Smooth muscle cell (in vitro differentiated cells): ENCODE data around the gene ARHGEF19. TPM values are rescaled to one million over a fixed set of nuclear protein-coding genes. Genes with fewer than 3 reads are reported as not detected.

Experiments used
- DNase-seq: peaks from one replicate; lab custom pipeline; 2025; ENCODE audit not compliant: unreplicated experiment; lab: John Stamatoyannopoulos, UW
- H2AFZ ChIP-seq: fragments of 200-600 bp; sonication (generic); 2 replicates; pipeline ENCODE4 v1.6.0; 2016; ENCODE audit warnings: antibody characterized with exemption, low read depth, mild to moderate bottlenecking
- H3F3A ChIP-seq: fragments of 200-600 bp; sonication (generic); 2 replicates; pipeline ENCODE4 v1.6.0; 2017; ENCODE audit warnings: antibody characterized with exemption, low read depth
- H3K27ac ChIP-seq: fragments of 200-600 bp; sonication (generic); 2 replicates; pipeline ENCODE4 v1.5.1; 2016; ENCODE audit warnings: low read depth, mild to moderate bottlenecking
- H3K27me3 ChIP-seq: fragments of 200-600 bp; sonication (generic); 2 replicates; pipeline ENCODE4 v1.6.1; 2016; ENCODE audit warnings: low read depth, mild to moderate bottlenecking
- H3K36me3 ChIP-seq: fragments of 200-600 bp; sonication (generic); 2 replicates; pipeline ENCODE4 v1.5.1; 2016; ENCODE audit warnings: low read depth
- H3K4me1 ChIP-seq: fragments of 200-600 bp; sonication (generic); 2 replicates; pipeline ENCODE4 v1.5.1; 2016; ENCODE audit warnings: low read depth
- H3K4me2 ChIP-seq: fragments of 200-600 bp; sonication (generic); 2 replicates; pipeline ENCODE4 v1.6.0; 2016; ENCODE audit warnings: mild to moderate bottlenecking
- H3K4me3 ChIP-seq: fragments of 200-600 bp; sonication (generic); 2 replicates; pipeline ENCODE4 v1.5.1; 2016; ENCODE audit warnings: mild to moderate bottlenecking
- H3K79me2 ChIP-seq: fragments of 200-600 bp; sonication (generic); 2 replicates; pipeline ENCODE4 v1.6.0; 2016; ENCODE audit warnings: low read depth, mild to moderate bottlenecking
- H3K9ac ChIP-seq: fragments of 200-600 bp; sonication (generic); 2 replicates; pipeline ENCODE4 v1.6.0; 2016; ENCODE audit warnings: low read depth
- H3K9me3 ChIP-seq: fragments of 200-600 bp; sonication (generic); replicated peaks from 2 replicates; pipeline ENCODE4 v1.5.1; 2016; ENCODE audit warnings: low read depth
- H4K20me1 ChIP-seq: fragments of 200-600 bp; sonication (generic); 2 replicates; pipeline ENCODE4 v1.6.0; 2016; ENCODE audit warnings: low read depth
- WGBS: methylation state at CpG from one replicate; pipeline ENCODE4 v1.1.7; 2016; ENCODE audit warnings: low lambda C conversion rate; 5-methylcytosine and 5-hydroxymethylcytosine counted together
- polyA plus RNA-seq: library from polyadenylated mRNA; unstranded; fragments of >200 nt; fragmentation: Nextera tagmentation; extraction: Ambion mirVana; gene quantifications from 2 replicates; pipeline ENCODE4 v1.2.1, GENCODE V29; 2016
- total RNA-seq: library from RNA; depleted of rRNA; stranded (reverse); fragments of >200 nt; gene quantifications from 2 replicates; pipeline ENCODE4 v1.2.3, GENCODE V29; 2014
- TF ChIP-seq, protein P1 (sequence below): fragments of 200-600 bp; sonication (generic); IDR thresholded peaks from 2 replicates; pipeline ENCODE4 v1.5.1; 2017; ENCODE audit warnings: borderline replicate concordance, mild to moderate bottlenecking, antibody characterized with exemption; ENCODE audit not compliant: insufficient read depth, poor library complexity, severe bottlenecking

The ARHGEF19 gene
- total and polyA plus RNA-seq, 2 experiments from 2014 or later: 32.1 to 45.9 TPM

DNA sequence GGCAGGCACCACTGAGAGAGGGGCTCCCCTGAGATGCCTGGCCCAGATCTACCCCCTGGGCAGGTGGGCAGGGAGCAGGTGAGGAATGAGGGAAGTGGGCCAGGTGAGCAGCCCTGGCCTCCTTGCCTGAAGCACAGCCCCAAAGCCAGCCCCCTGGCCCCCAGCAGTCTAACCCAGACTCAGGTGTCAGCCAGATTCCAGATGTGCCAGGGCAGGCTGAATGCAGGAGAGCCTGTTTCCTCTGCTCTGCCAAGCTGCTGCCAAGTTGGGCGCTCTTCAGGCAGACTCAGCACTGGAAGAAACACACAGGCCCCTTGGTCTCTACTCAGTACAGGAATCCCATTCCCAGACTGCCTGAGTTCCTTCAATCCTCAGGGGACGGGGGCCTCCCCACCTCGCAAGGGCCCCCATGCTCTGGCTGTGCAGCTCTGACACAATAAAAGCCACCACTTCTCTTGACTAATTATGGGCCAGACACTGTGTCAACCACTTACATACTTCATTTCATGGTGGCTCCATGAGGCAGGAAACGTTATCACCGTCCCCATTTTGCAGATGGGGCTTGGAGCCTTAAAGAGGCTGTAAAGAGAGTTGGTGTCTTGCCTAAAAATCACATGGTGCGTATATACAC, 20.4 kb downstream of the ARHGEF19 start:
- TF ChIP-seq, protein P1, sequence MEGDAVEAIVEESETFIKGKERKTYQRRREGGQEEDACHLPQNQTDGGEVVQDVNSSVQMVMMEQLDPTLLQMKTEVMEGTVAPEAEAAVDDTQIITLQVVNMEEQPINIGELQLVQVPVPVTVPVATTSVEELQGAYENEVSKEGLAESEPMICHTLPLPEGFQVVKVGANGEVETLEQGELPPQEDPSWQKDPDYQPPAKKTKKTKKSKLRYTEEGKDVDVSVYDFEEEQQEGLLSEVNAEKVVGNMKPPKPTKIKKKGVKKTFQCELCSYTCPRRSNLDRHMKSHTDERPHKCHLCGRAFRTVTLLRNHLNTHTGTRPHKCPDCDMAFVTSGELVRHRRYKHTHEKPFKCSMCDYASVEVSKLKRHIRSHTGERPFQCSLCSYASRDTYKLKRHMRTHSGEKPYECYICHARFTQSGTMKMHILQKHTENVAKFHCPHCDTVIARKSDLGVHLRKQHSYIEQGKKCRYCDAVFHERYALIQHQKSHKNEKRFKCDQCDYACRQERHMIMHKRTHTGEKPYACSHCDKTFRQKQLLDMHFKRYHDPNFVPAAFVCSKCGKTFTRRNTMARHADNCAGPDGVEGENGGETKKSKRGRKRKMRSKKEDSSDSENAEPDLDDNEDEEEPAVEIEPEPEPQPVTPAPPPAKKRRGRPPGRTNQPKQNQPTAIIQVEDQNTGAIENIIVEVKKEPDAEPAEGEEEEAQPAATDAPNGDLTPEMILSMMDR: no peak
- H3K27ac ChIP-seq: no peak overlapping the region
- no peaks in the 10 kb centered on the region for H3K27me3 ChIP-seq
- DNase-seq: no peak
- H3K9me3 ChIP-seq: no peaks in the 10 kb centered on the region
- no peaks in the 10 kb centered on the region for H3K79me2 ChIP-seq
- no peaks in the 10 kb centered on the region for H3F3A ChIP-seq
- H3K36me3 ChIP-seq: no peaks in the 10 kb centered on the region
- 78% methylated on average over 6 of the region's 6 CpGs for WGBS
- H2AFZ ChIP-seq: no peak overlapping the region
- no peak overlapping the region for H3K4me3 ChIP-seq
- no peaks in the 10 kb centered on the region for H4K20me1 ChIP-seq
- no peaks in the 10 kb centered on the region for H3K4me1 ChIP-seq
- no peak overlapping the region for H3K4me2 ChIP-seq
- no peak overlapping the region for H3K9ac ChIP-seq

DNA sequence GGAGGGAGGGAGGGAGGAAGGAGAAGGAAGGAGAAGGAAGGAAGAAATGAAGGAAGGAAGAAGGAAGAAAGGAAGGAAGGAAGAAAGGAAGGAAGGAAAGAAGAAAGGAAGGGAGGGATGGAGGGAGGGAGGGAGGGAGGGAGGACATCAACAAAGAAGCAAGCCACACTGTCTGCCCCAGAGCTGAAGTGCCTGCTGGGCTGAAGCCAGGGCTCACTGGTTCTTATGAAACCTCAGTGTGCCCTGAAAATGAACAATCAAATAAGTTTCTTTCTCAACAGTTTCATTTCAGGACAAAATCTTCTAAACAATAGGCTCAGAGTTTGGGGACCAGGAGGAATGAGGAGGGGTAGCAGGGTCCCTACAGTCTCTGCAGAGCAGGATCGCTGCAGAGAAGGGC, 21.1 kb downstream of the ARHGEF19 start:
- Histone ChIP-seq H3K79me2 (no peaks in the 10 kb centered on the region), H3K9ac (no peak overlapping the region), H3K9me3 (no peaks in the 10 kb centered on the region), H3K4me3 (no peak overlapping the region), H3K4me1 (no peaks in the 10 kb centered on the region), H3K4me2 (no peak overlapping the region), H3F3A (no peaks in the 10 kb centered on the region), H3K36me3 (no peaks in the 10 kb centered on the region), H4K20me1 (no peaks in the 10 kb centered on the region), H3K27ac (no peak overlapping the region), H3K27me3 (no peaks in the 10 kb centered on the region), H2AFZ (no peak overlapping the region)
- WGBS: 100% methylated on average over 1 of the region's 1 CpG
- DNase-seq: no peak
- TF ChIP-seq, protein P1: no peak

DNA sequence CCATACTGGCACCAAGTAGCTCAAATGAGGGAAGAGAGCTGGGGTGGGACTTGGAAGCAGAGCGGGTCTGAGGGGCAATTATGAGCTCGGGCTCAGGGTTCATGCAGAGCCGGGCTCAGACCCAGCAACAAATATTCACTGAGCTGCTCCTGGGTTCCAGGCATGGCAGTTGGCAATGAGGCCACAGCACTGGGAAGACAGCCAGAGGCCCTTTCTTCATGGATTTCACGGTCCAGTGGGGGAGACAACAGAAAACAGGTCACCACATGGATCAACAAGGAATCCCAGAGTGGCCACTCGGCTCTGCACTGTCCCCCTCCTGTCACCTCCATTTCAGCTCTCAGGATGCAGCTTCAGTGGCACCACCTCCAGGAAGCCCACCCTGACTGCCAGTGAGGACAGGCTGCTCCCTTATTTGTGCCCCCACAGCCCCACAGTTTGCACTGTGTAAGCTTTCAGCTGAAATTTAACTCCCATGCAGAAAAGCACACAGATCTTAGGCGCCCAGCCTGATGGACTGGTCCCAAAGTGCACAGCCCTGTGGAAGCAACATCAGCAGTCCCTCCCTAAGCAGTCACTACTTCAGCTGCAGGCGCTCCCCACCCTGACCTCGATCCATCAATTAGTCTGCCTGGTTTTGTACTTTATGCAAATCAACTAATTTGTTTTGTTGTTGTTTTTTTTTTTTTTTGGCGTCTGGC, 22.4 kb downstream of the ARHGEF19 start:
- no peaks in the 10 kb centered on the region for H3K4me1 ChIP-seq
- no peak overlapping the region for H3K27ac ChIP-seq
- no peak overlapping the region for H3K4me2 ChIP-seq
- H3K36me3 ChIP-seq: no peaks in the 10 kb centered on the region
- H3K9me3 ChIP-seq: no peaks in the 10 kb centered on the region
- no peaks in the 10 kb centered on the region for H3K79me2 ChIP-seq
- TF ChIP-seq, protein P1: no peak
- H4K20me1 ChIP-seq: no peaks in the 10 kb centered on the region
- DNase-seq: no peak
- H2AFZ ChIP-seq: no peak overlapping the region
- H3F3A ChIP-seq: no peaks in the 10 kb centered on the region
- 65% methylated on average over 9 of the region's 9 CpGs for WGBS
- no peak overlapping the region for H3K4me3 ChIP-seq
- H3K9ac ChIP-seq: no peak overlapping the region
- H3K27me3 ChIP-seq: no peaks in the 10 kb centered on the region
